Measurements from ENCODE around the gene CSTPP1. TPM values are rescaled to one million over a fixed set of nuclear protein-coding genes. Genes with fewer than 3 reads are reported as not detected.
A peak's percentile ranks its signal among the peaks of the same experiment; 100 is the strongest.

The CSTPP1 gene
- total and polyA plus RNA-seq, 2 of the 8 experiments (the other 6 are each of a cell fraction or from before 2014, with no cell fraction given) = 24.2 to 28.7 TPM

GRCh38 chr11:47178737-47179654 lies 242.4 kb downstream of the CSTPP1 start:
- no peak overlapping the region for H2AFZ ChIP-seq (ENCODE audit: low read length)
- peaks cover 8% of the 10 kb centered on the region for H3K23me2 ChIP-seq (ENCODE audit: low read depth, low read length)
- H4K20me1 ChIP-seq (replicated peaks in 1 of 2; ENCODE audit: control insufficient read depth in 1 of 2, insufficient read depth in 2 of 2, low read length in 2 of 2) = peaks cover 0 to 10% of the 10 kb centered on the region in 2 experiments
- no peak overlapping the region for H2BK5ac ChIP-seq (ENCODE audit: low read depth, low read length)
- DNase-seq (ENCODE audit: low read depth in 1 of 2, low spot score in 2 of 2) (no peak), FAIRE-seq (no peak)
- H3K4me2 ChIP-seq (ENCODE audit: insufficient read depth in 1 of 2, low read depth in 2 of 2, low read length in 2 of 2) = no peak overlapping the region
- no peak overlapping the region for H3K18ac ChIP-seq (ENCODE audit: extremely low read depth, low read length)
- H2BK20ac ChIP-seq (ENCODE audit: low read length) = no peak overlapping the region
- H3K4me1 ChIP-seq (replicated peaks in 1 of 4; ENCODE audit: control insufficient read depth in 3 of 4, insufficient read depth in 4 of 4, low read length in 3 of 4) = peaks cover 0 to 8% (median 1%) of the 10 kb centered on the region in 4 experiments; a peak in 6 of 7 replicates
- no peak overlapping the region for H3K14ac ChIP-seq (ENCODE audit: insufficient read length)
- no peak overlapping the region for H2AK5ac ChIP-seq (ENCODE audit: low read depth, low read length)
- no peak overlapping the region for H4K5ac ChIP-seq (ENCODE audit: insufficient read length, low read depth, low read length)
- no peak overlapping the region for H3K4me3 ChIP-seq (ENCODE audit: extremely low read depth in 1 of 4, insufficient read depth in 2 of 4, low read depth in 3 of 4, low read length in 4 of 4)
- no peak overlapping the region for H3K23ac ChIP-seq (ENCODE audit: insufficient read length)
- H3K56ac ChIP-seq (replicated peaks; ENCODE audit: insufficient read length, low read depth, low read length) = no peak overlapping the region
- H3K27me3 ChIP-seq (replicated peaks in 1 of 4; ENCODE audit: control insufficient read depth in 3 of 4, extremely low read depth in 1 of 4, insufficient read depth in 3 of 4, low read length in 3 of 4) = no peaks in the 10 kb centered on the region
- H2BK12ac ChIP-seq (ENCODE audit: low read depth, low read length) = 0 out of 2 replicates have a peak overlapping the region, but pooled peaks have one; percentile 27
- H4K91ac ChIP-seq (replicated peaks; ENCODE audit: insufficient read length, low read length) = no peak overlapping the region
- no peak overlapping the region for H3K9ac ChIP-seq (replicated peaks in 1 of 4; ENCODE audit: extremely low read depth in 1 of 4, low read depth in 3 of 4, low read length in 3 of 4)
- no peak overlapping the region for H2BK120ac ChIP-seq (replicated peaks; ENCODE audit: low read depth, low read length)
- 90% methylated on average over 23 of the region's 23 CpGs; no CpG with 5 or more reads in 1 of the 2 experiments for WGBS, 2 experiments (ENCODE audit: extremely low coverage in 1 of 2, insufficient coverage in 1 of 2, insufficient read length in 1 of 2, insufficient replicate concordance in 2 of 2, low coverage in 1 of 2, low lambda C conversion rate in 2 of 2, missing lambda C conversion rate in 1 of 2)
- H4K8ac ChIP-seq (ENCODE audit: extremely low read depth, insufficient read depth, low read length) = no peak overlapping the region
- H3K79me2 ChIP-seq (ENCODE audit: control insufficient read depth in 1 of 2, insufficient read depth in 2 of 2, low read length in 2 of 2) = peaks cover 8 to 33% of the 10 kb centered on the region in 2 experiments
- H3K27ac ChIP-seq (ENCODE audit: low read depth, low read length) = no peak overlapping the region
- no peak overlapping the region for H2BK15ac ChIP-seq (ENCODE audit: low read length)
- peaks cover 10% of the 10 kb centered on the region for H3K79me1 ChIP-seq (ENCODE audit: low read depth, low read length)
- CTCF ChIA-PET (ENCODE audit: partially characterized antibody) = interaction anchor here (0.8 to 16.6 kb wide), 35 partner anchors 9 to 530 kb away, joined by 3 to 247 read pairs (median 5); partner anchors contain the start of genes ACP2, DDB2, MYBPC3 and NR1H3
- POLR2A ChIA-PET (ENCODE audit: partially characterized antibody) = interaction anchor here (0.8 to 4.5 kb wide), 9 partner anchors 8 to 80 kb away, joined by 3 to 35 read pairs (median 12); partner anchors contain the start of genes ACP2, DDB2, NR1H3 and PACSIN3
- peaks cover 9 to 18% (median 12%) of the 10 kb centered on the region in 4 experiments; a peak in 7 of 8 replicates for H3K36me3 ChIP-seq (ENCODE audit: control insufficient read depth in 2 of 4, insufficient read depth in 4 of 4, low read length in 3 of 4)
- no peak overlapping the region for H3K4ac ChIP-seq (replicated peaks; ENCODE audit: insufficient read length, low read depth, low read length)
- H3K9me3 ChIP-seq (ENCODE audit: insufficient read depth in 2 of 2, low read depth in 1 of 2, low read length in 1 of 2) = no peaks in the 10 kb centered on the region
- TF ChIP-seq RBBP5 (IDR thresholded peaks at IDR 0.05; ENCODE audit: borderline replicate concordance, low read depth, low read length) = no peak
- TF ChIP-seq SP4 (IDR thresholded peaks at IDR 0.05; ENCODE audit: low read length) = no peak
- TF ChIP-seq TBP (IDR thresholded peaks at IDR 0.05; ENCODE audit: low read depth, low read length) = no peak
- no peak for TF ChIP-seq NRF1 (IDR thresholded peaks at IDR 0.05; ENCODE audit: low read depth, low read length)
- TF ChIP-seq JUN (IDR thresholded peaks at IDR 0.05; ENCODE audit: low read depth, low read length) = no peak
- no peak for TF ChIP-seq SAP30 (IDR thresholded peaks at IDR 0.05; ENCODE audit: insufficient read depth, insufficient replicate concordance, low read length)
- TF ChIP-seq HDAC6 (IDR thresholded peaks at IDR 0.05; ENCODE audit: low read depth, low read length) = no peak
- no peak for TF ChIP-seq RAD21 (IDR thresholded peaks at IDR 0.05 in 1 of 2, conservative IDR thresholded peaks at IDR 0.05 in 1 of 2; ENCODE audit: low read depth in 2 of 2, low read length in 2 of 2)
- TF ChIP-seq TCF12 (IDR thresholded peaks at IDR 0.05; ENCODE audit: low read depth, low read length) = no peak
- no peak for TF ChIP-seq ATF3 (IDR thresholded peaks at IDR 0.05; ENCODE audit: insufficient read depth, low read depth, low read length)
